CD4-positive, alpha-beta T cell treated with Interleukin-6 for 4 hours (primary cell): Measurements from ENCODE around the gene BBS7.
A peak's percentile ranks its signal among the peaks of the same experiment; 100 is the strongest.

Source experiments
- DNase-seq: peaks from one replicate; pipeline ENCODE4 v3.0.0-alpha.2; 2020; ENCODE audit warnings: mixed read lengths

BBS7 gene

GRCh38 chr4:121824171-121824527, 46.1 kb downstream of the BBS7 start:
- DNase-seq, result no peak

GRCh38 chr4:121823505-121824170, 46.6 kb downstream of the BBS7 start, which contains the start of gene CCNA2:
Gene CCNA2 (minus strand): TSS chr4:121823883. CDS start chr4:121823628, 255 bp downstream.
- peak; percentile 97 for DNase-seq

GRCh38 chr4:121822796-121823504, 47.3 kb downstream of the BBS7 start:
- peak; percentile 30 for DNase-seq

- DNase-seq, result no peak
Measured at GRCh38 chr4:121822047-121822446, 48.2 kb downstream of the BBS7 start.

- DNase-seq, result no peak
Measured at GRCh38 chr4:121819216-121819965, 50.9 kb downstream of the BBS7 start.

GRCh38 chr4:121818215-121818614, 52.1 kb downstream of the BBS7 start:
- DNase-seq, result no peak

GRCh38 chr4:121817701-121818100, 52.6 kb downstream of the BBS7 start:
- no peak for DNase-seq

GRCh38 chr4:121817006-121817405, 53.3 kb downstream of the BBS7 start:
- DNase-seq, result no peak

- no peak for DNase-seq
Measured at GRCh38 chr4:121814756-121815155, 55.5 kb downstream of the BBS7 start.

- DNase-seq, result no peak
Measured at GRCh38 chr4:121811122-121811521, 59.2 kb downstream of the BBS7 start.

- no peak for DNase-seq
Measured at GRCh38 chr4:121806411-121806810, 63.9 kb downstream of the BBS7 start.

- no peak for DNase-seq
Measured at GRCh38 chr4:121801715-121802075, 68.6 kb downstream of the BBS7 start.

- peak; percentile 93 for DNase-seq
Measured at GRCh38 chr4:121800961-121801714, 69.1 kb downstream of the BBS7 start, which contains the start of gene EXOSC9. Gene EXOSC9 (plus strand): TSS chr4:121801323. CDS start chr4:121801425, 102 bp downstream.

GRCh38 chr4:121800638-121800960, 69.7 kb downstream of the BBS7 start:
- no peak for DNase-seq

GRCh38 chr4:121799867-121800501, 70.3 kb downstream of the BBS7 start:
- no peak for DNase-seq

GRCh38 chr4:121799208-121799823, 71.0 kb downstream of the BBS7 start:
- DNase-seq, result no peak

- DNase-seq, result no peak
Measured at GRCh38 chr4:121796283-121796682, 74.0 kb downstream of the BBS7 start.

GRCh38 chr4:121794505-121795188, 75.6 kb downstream of the BBS7 start:
- DNase-seq, result no peak

GRCh38 chr4:121792966-121793365, 77.3 kb downstream of the BBS7 start:
- DNase-seq, result no peak

GRCh38 chr4:121791481-121791880, 78.8 kb downstream of the BBS7 start:
- no peak for DNase-seq

- DNase-seq, result no peak
Measured at GRCh38 chr4:121790976-121791375, 79.3 kb downstream of the BBS7 start.
